Mucosa of stomach (tissue), 1 donor: Measurements from ENCODE around the gene PTMS.
A peak's percentile ranks its signal among the peaks of the same experiment; 100 is the strongest.

Experiments used
- H3K27me3 ChIP-seq: one replicate; pipeline ENCODE4 v1.7.0; 2013; ENCODE audit warnings: mild to moderate bottlenecking, low read length; ENCODE audit not compliant: control insufficient read depth, insufficient read depth
- H3K36me3 ChIP-seq: one replicate; pipeline ENCODE4 v1.7.0; 2013; ENCODE audit warnings: low read length; ENCODE audit not compliant: control insufficient read depth, insufficient read depth
- H3K4me1 ChIP-seq: one replicate; pipeline ENCODE4 v1.7.0; 2013; ENCODE audit warnings: mild to moderate bottlenecking, low read length; ENCODE audit not compliant: control insufficient read depth, insufficient read depth
- H3K4me3 ChIP-seq: one replicate; pipeline ENCODE4 v1.7.0; 2013; ENCODE audit warnings: low read length
- H3K9ac ChIP-seq: one replicate; pipeline ENCODE4 v1.7.0; 2013; ENCODE audit warnings: mild to moderate bottlenecking, low read length, moderate library complexity
- H3K9me3 ChIP-seq: one replicate; pipeline ENCODE4 v1.7.0; 2013; ENCODE audit warnings: mild to moderate bottlenecking, low read length, moderate library complexity; ENCODE audit not compliant: control insufficient read depth
- donor health status: Pancreatic carcinoma.

PTMS gene

GRCh38 chr12:6778217-6778573, 12.0 kb downstream of the PTMS start:
- H3K27me3 ChIP-seq, result peaks cover 7% of the 10 kb centered on the region
- H3K9me3 ChIP-seq, result no peaks in the 10 kb centered on the region
- peaks cover 55% of the 10 kb centered on the region for H3K4me1 ChIP-seq
- H3K36me3 ChIP-seq, result no peaks in the 10 kb centered on the region
- H3K4me3 ChIP-seq, result peak overlapping the region; percentile 29
- peak overlapping the region; percentile 52 for H3K9ac ChIP-seq

DNA sequence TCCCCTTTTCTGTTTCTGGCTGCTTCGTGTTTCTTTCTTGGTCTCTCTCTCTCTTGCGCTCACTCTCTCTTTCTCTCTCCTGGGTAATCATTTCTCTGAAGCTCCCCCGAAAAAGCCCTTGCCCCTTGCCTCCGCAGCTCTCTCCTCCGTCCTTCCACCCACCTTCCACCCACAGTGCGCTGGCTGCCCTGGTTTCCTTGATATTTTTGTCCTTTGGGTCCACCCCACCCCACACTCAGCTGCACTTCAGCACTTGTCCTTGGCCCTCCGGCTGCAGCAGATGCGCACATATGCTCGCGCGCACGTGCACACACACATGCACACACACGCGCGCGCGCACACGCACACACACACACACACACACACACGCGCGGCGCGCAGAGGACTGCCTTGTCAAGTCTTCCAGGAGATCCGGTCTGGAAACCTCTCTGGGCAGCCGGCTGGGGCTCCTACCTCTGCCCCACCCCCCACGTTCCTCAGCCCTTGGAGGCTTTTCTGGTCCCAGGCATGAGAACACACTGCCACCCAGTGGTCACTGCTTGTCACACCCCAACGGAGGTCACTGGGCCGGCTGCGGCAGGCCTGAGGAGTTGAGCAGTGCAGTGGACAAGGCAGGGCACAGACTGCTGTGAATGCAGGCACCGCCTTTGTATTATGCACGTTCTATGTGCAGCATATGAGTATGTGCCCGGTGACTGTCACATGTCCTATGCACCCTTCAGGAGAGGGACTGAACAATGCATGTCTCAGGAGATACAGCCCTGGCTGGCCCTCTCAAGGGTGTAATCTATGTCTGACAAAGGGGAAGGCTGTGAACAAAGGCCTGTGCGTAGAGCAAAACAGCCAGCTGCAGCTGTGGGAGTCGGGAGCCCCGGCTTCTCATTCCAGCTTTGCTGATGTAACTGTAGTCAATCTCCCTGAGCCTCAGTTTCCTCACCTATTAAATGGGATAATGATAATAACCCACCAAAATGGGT, 12.7 kb downstream of the PTMS start:
- peak overlapping the region; percentile 52 for H3K9ac ChIP-seq
- H3K4me3 ChIP-seq, result peak overlapping the region; percentile 29
- H3K9me3 ChIP-seq, result no peaks in the 10 kb centered on the region
- no peaks in the 10 kb centered on the region for H3K36me3 ChIP-seq
- peaks cover 7% of the 10 kb centered on the region for H3K27me3 ChIP-seq
- H3K4me1 ChIP-seq, result peaks cover 48% of the 10 kb centered on the region

DNA sequence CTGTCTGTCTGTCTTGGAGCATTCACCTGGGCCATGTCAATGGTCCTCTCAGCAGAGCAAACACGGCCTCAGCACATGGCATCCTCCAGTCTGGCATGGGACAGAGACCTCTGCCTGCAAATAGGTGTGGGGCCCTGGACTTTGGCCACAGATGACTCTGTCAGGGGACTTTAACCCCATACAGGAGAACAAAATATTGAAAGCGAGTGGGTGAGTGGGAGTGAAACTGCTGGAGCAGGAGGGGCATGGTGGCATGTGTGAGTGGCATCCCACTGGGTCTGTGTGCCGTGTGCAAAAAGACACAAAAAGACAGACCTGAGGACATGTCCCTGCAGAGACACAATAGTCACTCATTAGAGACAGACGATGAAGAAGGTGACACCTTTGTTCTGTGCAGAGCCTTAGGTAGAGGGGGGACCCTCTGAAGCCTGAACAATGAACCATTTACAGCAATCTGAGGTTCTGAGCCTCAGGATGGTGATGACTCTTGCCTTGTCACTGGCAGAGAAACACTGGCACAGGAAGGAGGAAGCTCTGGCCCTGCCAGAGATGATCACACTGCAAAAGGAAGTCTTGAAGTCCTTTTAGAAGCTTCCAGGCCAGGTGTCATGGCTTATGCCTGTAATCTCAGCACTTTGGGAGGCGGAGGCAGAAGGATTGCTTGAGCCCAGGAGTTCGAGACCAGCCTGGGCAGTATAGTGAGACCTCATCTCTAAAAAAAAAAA, 13.7 kb downstream of the PTMS start:
- Histone ChIP-seq H3K4me3 (no peak overlapping the region), H3K9ac (no peak overlapping the region), H3K4me1 (peaks cover 38% of the 10 kb centered on the region), H3K27me3 (peaks cover 7% of the 10 kb centered on the region), H3K36me3 (no peaks in the 10 kb centered on the region), H3K9me3 (no peaks in the 10 kb centered on the region)

- Histone ChIP-seq H3K36me3 (no peaks in the 10 kb centered on the region), H3K9ac (no peak overlapping the region), H3K4me1 (peaks cover 31% of the 10 kb centered on the region), H3K9me3 (no peaks in the 10 kb centered on the region), H3K4me3 (no peak overlapping the region), H3K27me3 (peaks cover 7% of the 10 kb centered on the region)
Observed at GRCh38 chr12:6780573-6780972, 14.4 kb downstream of the PTMS start.

DNA sequence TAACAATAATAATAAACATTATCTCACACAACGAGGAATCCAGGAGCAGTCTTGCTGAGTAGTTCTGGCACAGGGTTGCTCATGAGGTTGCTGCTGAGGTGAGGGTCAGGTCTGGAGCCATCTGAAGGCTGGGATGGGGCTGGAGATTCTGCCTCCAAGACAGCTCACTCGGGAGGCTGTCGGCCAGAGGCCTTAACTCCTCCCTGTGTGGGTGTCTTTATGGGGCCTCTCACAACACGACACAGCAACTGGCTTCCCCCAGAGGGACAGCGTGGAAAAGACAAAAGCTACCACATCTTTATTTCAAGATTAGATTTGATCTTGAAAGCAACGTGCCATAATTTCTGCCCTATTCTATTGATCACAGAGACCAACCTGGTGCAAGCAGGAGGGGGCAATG, 16.0 kb downstream of the PTMS start:
- Histone ChIP-seq H3K4me1 (peaks cover 20% of the 10 kb centered on the region), H3K36me3 (no peaks in the 10 kb centered on the region), H3K27me3 (peaks cover 7% of the 10 kb centered on the region), H3K9ac (no peak overlapping the region), H3K9me3 (no peaks in the 10 kb centered on the region), H3K4me3 (no peak overlapping the region)

DNA sequence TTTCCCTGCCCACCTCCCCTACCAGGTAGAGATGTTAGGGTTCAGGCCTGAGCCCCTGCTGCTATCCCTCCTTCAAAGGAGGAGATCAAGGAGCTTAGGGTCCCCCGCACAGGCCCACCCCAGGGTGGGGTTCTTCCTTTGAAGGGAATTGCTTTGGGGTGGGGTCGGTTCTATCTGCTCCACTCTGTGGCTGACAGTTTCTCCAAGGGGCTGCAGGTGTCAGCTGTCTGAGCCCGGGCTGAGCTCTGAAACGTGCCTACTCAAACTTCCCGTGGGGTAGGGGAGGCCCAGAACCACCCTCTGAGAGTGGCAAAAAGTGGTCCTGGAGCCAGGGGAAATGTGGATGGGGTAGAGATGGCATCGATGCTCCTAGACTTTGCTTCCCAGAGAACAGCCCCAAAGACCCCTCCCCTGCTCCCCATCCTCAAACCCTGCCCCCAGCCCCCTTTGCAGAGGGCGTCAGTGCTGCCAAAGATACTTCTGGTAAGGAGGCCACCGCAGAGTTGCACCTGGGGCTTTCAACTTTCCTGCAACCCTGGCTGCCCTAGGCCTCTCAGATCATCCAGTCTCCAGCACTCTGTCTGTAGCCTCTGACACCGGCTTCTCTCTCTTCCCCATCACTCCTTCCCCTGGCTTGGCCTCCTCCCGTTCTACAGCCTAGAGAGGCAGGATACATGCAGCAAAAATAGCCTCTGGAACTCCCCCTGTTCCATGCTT, 16.8 kb downstream of the PTMS start:
- Histone ChIP-seq H3K9ac (no peak overlapping the region), H3K4me1 (peaks cover 15% of the 10 kb centered on the region), H3K9me3 (no peaks in the 10 kb centered on the region), H3K4me3 (no peak overlapping the region), H3K27me3 (no peaks in the 10 kb centered on the region), H3K36me3 (no peaks in the 10 kb centered on the region)

GRCh38 chr12:6783828-6784227, 17.7 kb downstream of the PTMS start:
- H3K4me3 ChIP-seq, result no peak overlapping the region
- no peaks in the 10 kb centered on the region for H3K36me3 ChIP-seq
- H3K4me1 ChIP-seq, result peaks cover 8% of the 10 kb centered on the region
- no peak overlapping the region for H3K9ac ChIP-seq
- no peaks in the 10 kb centered on the region for H3K9me3 ChIP-seq
- H3K27me3 ChIP-seq, result no peaks in the 10 kb centered on the region

- Histone ChIP-seq H3K9me3 (no peaks in the 10 kb centered on the region), H3K9ac (no peak overlapping the region), H3K4me1 (peaks cover 4% of the 10 kb centered on the region), H3K36me3 (no peaks in the 10 kb centered on the region), H3K4me3 (no peak overlapping the region), H3K27me3 (no peaks in the 10 kb centered on the region)
Observed at GRCh38 chr12:6784296-6784695, 18.1 kb downstream of the PTMS start.

GRCh38 chr12:6784761-6785160, 18.6 kb downstream of the PTMS start:
- no peaks in the 10 kb centered on the region for H3K36me3 ChIP-seq
- no peaks in the 10 kb centered on the region for H3K4me1 ChIP-seq
- no peak overlapping the region for H3K9ac ChIP-seq
- no peaks in the 10 kb centered on the region for H3K27me3 ChIP-seq
- H3K4me3 ChIP-seq, result no peak overlapping the region
- H3K9me3 ChIP-seq, result no peaks in the 10 kb centered on the region

DNA sequence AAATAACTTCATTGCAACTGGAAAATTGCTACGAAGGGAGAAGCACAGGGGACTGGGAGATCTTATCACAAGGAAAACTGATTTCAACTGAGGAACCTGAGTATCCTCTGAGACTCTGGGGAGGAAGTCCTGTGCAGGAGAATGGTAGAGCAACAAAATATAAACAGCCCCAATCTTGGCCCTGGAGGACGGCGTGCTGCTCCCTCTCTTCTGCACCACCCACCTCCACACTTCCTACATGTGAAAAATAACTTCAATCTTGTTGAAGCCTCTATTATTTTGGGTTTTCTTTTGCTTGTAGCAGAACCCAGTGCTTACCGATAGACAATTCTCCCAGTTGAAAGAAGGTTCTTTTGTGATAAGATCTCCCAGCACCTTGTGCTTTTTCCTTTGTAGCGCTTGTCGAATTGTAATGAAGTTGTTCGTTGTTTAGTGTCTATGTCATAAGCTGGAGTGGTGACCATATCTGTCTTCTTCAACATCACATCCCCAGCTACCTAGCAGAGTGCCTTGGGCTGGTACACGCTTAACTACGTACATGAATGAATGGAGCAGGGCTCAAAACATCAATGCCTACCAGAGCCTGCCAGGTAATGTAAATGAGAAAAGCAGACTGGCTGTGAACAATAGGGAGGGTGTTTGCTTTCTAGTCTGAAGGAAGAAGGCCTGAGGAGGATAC, 20.4 kb downstream of the PTMS start:
- H3K9ac ChIP-seq, result no peak overlapping the region
- H3K4me1 ChIP-seq, result no peaks in the 10 kb centered on the region
- H3K4me3 ChIP-seq, result no peak overlapping the region
- no peaks in the 10 kb centered on the region for H3K9me3 ChIP-seq
- no peaks in the 10 kb centered on the region for H3K36me3 ChIP-seq
- H3K27me3 ChIP-seq, result no peaks in the 10 kb centered on the region

- peaks cover under 1% of the 10 kb centered on the region for H3K27me3 ChIP-seq
- no peaks in the 10 kb centered on the region for H3K4me1 ChIP-seq
- H3K9me3 ChIP-seq, result no peaks in the 10 kb centered on the region
- no peak overlapping the region for H3K4me3 ChIP-seq
- no peaks in the 10 kb centered on the region for H3K36me3 ChIP-seq
- H3K9ac ChIP-seq, result no peak overlapping the region
Observed at GRCh38 chr12:6787309-6787708, 21.1 kb downstream of the PTMS start.
